Activated T-cell treated with anti-CD3 and anti-CD28 coated beads, Interleukin-2, amount 50 U/mL, for 4 hours (primary cell): ENCODE results near the gene COMMD4. TPM values are rescaled to one million over a fixed set of nuclear protein-coding genes. Genes with fewer than 3 reads are reported as not detected.
"Not testable (repeated sequence)": the region's sequence is repeated elsewhere in the genome, so short reads cannot be mapped to it uniquely, and the experiment has no call there.

Source experiments
- ATAC-seq, 2 donors: fragments of 200-7000 bp; cut with Tn5 transposase; one replicate each; pipeline ENCODE4 v1.10.0; 2021
- DNase-seq: peaks from one replicate; pipeline ENCODE4 v3.0.0-alpha.2; 2020
- H3K27me3 Mint-ChIP-seq: one replicate; pipeline ENCODE4 v1.8.0; 2021; ENCODE audit warnings: low read depth, mixed read lengths
- H3K36me3 Mint-ChIP-seq: one replicate; pipeline ENCODE4 v1.8.0; 2022; ENCODE audit warnings: mixed read lengths; ENCODE audit not compliant: insufficient read depth
- H3K4me1 Mint-ChIP-seq: one replicate; pipeline ENCODE4 v1.8.0; 2021; ENCODE audit warnings: low read depth, mixed read lengths
- H3K4me3 Mint-ChIP-seq: one replicate; pipeline ENCODE4 v1.8.0; 2021; ENCODE audit warnings: mild to moderate bottlenecking, moderate library complexity, mixed read lengths
- H3K9me3 Mint-ChIP-seq: one replicate; pipeline ENCODE4 v1.8.0; 2021; ENCODE audit warnings: mixed read lengths
- total RNA-seq, 3 donors: library from RNA; stranded (reverse); gene quantifications; one replicate each; pipeline ENCODE4 v1.2.1, GENCODE V29; 2021

The COMMD4 gene
- total RNA-seq, 3 donors from 2014 or later: 78.3 to 84.4 (median 79.9) TPM

DNA sequence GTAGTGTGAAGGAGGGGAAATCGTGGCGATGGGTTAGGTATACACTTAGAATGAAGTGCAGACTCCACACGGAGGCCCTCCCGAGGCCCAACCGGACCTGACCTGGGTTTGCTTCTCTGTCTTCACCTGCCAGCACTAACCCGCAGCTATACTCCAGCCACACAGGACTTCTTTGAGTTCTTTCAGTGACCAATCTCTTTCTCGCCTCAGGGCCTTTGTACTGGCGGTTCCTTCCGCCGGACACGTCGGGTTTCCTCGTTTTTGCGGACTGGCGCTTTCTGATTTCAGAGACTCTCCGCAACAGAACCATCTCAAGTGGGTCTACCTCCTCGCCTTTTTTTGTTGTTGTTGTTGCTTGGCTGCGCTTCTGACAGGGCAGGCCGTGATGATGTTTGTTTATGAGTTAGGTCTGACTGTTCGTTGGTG is 10.9 kb downstream of the COMMD4 start, which contains the start of gene NEIL1:
Gene NEIL1 (plus strand): TSS at position 244 of the 426 bp plus-strand sequence. CDS start 1,867 bp downstream, outside the sequence.
- Mint-ChIP-seq H3K4me1 (peaks cover 32% of the 10 kb centered on the region), H3K36me3 (no peaks in the 10 kb centered on the region), H3K9me3 (peaks cover 8% of the 10 kb centered on the region), H3K27me3 (no peaks in the 10 kb centered on the region), H3K4me3 (peak within 1 kb of the TSS; percentile 82)
- ATAC-seq (no peak), DNase-seq (no peak)

DNA sequence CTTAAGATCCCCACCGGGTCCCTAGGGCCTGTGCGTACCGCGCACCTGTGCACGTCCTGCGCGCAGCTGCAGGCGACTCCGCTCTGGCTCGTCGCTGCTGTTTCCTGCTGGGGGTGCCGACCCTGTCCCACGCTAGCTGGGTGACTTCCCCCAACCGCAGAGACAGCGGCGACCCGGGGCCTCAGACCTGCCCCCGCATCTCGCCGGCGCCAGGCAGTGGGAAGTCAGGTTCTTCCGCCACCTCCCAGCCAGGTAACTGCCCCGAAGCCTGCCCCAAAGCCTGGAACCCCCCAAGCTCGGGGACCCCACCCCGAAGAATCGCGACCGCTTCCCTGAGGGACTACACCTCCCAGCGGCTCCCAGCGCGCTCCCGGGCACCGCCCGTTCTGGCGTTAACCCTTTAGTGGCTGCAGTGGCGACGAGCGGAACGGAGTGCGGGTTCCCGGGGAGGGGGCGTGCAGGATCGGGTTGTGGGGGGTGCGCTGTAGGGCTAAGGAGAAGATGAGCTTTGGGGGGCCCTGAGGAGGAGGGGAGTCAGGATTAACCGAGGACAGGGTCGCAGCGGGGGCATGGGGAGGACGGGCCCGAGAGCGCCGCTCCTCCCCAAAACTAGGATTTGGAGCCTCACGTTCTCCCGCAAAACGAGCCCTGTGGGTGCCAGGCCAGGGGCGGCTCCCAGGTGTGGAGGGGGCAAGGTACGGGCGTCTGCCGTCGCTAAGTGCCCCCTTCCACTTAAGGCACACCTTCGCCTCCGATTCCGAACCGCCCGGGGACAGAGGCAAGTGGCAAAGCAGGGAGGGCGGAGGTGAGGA is 11.6 kb downstream of the COMMD4 start:
- H3K4me3 Mint-ChIP-seq: peak overlapping the region; percentile 82
- peak; percentile 72 for ATAC-seq
- no peaks in the 10 kb centered on the region for H3K27me3 Mint-ChIP-seq
- peaks cover 8% of the 10 kb centered on the region for H3K9me3 Mint-ChIP-seq
- H3K36me3 Mint-ChIP-seq: no peaks in the 10 kb centered on the region
- peaks cover 32% of the 10 kb centered on the region for H3K4me1 Mint-ChIP-seq
- DNase-seq: peak; percentile 45

GRCh38 chr15:75348034-75348561 is 12.2 kb downstream of the COMMD4 start:
- Mint-ChIP-seq H3K36me3 (peaks cover under 1% of the 10 kb centered on the region), H3K4me1 (peaks cover 32% of the 10 kb centered on the region), H3K27me3 (no peaks in the 10 kb centered on the region), H3K9me3 (peaks cover 8% of the 10 kb centered on the region), H3K4me3 (peak overlapping the region; percentile 62)
- ATAC-seq: peak; percentile 16 to 42
- DNase-seq: no peak

DNA sequence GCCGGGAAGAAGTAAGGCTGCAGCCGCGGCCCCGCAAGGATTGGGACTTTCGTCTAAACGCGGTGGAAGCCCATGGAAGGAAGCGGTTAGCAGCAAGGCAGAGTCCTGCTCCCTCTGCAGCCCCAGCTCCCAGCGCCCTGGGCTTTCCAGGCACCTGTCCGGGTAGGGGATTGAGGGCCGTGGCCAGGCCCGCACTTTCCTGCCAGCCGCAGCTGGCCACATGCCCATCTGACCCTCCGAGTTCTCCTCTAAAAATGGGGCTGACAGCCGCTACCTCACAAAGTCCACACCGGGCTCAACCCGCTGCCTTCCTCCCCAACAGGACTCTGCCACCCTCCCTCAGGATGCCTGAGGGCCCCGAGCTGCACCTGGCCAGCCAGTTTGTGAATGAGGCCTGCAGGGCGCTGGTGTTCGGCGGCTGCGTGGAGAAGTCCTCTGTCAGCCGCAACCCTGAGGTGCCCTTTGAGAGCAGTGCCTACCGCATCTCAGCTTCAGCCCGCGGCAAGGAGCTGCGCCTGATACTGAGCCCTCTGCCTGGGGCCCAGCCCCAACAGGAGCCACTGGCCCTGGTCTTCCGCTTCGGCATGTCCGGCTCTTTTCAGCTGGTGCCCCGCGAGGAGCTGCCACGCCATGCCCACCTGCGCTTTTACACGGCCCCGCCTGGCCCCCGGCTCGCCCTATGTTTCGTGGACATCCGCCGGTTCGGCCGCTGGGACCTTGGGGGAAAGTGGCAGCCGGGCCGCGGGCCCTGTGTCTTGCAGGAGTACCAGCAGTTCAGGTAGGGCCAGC is 12.9 kb downstream of the COMMD4 start:
- DNase-seq: no peak
- H3K4me1 Mint-ChIP-seq: peaks cover 32% of the 10 kb centered on the region
- H3K4me3 Mint-ChIP-seq: peak overlapping the region; percentile 62

GRCh38 chr15:75349351-75349669 is 13.4 kb downstream of the COMMD4 start:
- not testable (repeated sequence) for H3K36me3 Mint-ChIP-seq, H3K4me3 Mint-ChIP-seq, H3K27me3 Mint-ChIP-seq, ATAC-seq, DNase-seq, H3K9me3 Mint-ChIP-seq
- peaks cover 32% of the 10 kb centered on the region for H3K4me1 Mint-ChIP-seq

More for the DNA sequence above, 12.9 kb downstream of the COMMD4 start:
- H3K27me3 Mint-ChIP-seq: no peaks in the 10 kb centered on the region
- peaks cover 2% of the 10 kb centered on the region for H3K36me3 Mint-ChIP-seq
- peaks cover 8% of the 10 kb centered on the region for H3K9me3 Mint-ChIP-seq
- ATAC-seq: no peak

DNA sequence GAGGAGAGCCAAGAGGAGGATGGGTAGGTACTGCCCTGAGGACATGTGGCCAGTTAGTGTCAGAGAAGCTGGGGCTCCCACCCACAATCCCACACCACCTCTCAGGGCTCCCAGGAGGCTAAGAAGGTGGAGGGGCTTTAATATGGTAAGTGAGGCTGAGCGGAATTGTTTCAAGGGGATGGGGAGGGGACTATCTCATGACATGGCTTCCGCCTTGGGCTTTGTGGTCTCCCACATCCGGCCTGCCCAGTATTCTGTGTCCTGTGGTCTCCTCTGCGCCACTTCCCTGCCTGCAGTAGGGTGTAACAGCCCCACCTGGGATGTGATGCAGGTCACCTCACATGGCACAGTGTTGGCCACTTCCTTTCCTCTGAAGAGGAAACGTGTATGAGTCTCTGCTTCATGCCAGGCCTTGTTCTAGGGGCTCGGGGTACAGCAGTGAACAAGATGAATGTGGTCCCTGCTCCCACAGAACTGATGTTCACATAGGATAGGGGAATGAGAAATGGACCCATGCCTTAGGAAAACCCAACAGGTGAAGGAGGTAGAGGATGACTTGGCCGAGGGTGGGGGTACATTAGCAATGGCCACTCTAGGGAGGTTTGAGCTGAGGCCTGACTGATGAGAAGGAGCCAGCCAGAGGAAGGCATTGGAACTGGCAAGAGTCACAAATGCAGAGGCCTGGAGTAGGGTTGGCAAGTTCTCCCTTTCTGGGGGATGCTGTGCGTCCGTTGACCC is 14.2 kb downstream of the COMMD4 start:
- Mint-ChIP-seq H3K9me3 (peaks cover 8% of the 10 kb centered on the region), H3K4me3 (peak overlapping the region; percentile 49), H3K4me1 (peaks cover 32% of the 10 kb centered on the region), H3K27me3 (no peaks in the 10 kb centered on the region), H3K36me3 (peaks cover 2% of the 10 kb centered on the region)
- DNase-seq: peak; percentile 35
- peak; percentile 44 to 53 for ATAC-seq

- H3K36me3 Mint-ChIP-seq: peaks cover 2% of the 10 kb centered on the region
- H3K27me3 Mint-ChIP-seq: no peaks in the 10 kb centered on the region
- ATAC-seq (no peak), DNase-seq (no peak)
- no peak overlapping the region for H3K4me3 Mint-ChIP-seq
- H3K4me1 Mint-ChIP-seq: peaks cover 32% of the 10 kb centered on the region
- H3K9me3 Mint-ChIP-seq: peaks cover 8% of the 10 kb centered on the region
Observed at GRCh38 chr15:75350601-75351361, 14.9 kb downstream of the COMMD4 start.

DNA sequence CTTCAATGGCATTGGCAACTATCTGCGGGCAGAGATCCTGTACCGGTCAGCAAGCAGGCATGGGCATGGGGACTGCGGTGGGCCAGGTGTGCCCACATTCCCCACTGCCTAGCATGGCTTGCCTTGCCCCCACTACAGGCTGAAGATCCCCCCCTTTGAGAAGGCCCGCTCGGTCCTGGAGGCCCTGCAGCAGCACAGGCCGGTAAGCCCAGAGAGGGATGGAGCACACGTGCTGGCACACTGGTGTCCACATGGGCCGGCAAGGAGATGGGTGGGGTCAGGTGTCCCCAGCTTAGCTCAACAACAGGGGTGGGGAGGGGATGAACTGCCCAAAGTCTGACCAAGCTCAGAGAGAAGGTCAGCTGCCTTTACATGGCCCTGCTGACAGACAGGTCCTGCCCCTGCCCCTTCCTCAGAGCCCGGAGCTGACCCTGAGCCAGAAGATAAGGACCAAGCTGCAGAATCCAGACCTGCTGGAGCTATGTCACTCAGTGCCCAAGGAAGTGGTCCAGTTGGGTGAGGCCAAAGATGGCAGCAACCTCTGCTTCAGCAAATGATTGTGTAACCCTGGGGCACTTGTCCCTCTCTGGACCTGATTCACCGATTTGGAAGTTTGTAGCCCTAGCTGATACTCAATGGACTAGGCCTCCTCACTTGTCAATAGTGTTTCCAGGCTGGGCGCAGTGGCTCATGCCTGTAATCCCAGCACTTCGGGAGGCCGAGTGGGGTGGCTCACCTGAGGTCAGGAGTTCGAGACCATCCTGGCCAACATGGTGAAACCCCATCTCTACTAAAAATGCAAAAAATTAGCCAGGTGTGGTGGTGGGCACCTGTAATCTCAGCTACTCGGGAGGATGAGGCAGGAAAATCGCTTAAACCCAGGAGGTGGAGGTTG is 16.6 kb downstream of the COMMD4 start:
- H3K4me3 Mint-ChIP-seq: no peak overlapping the region
- ATAC-seq: no peak
- peaks cover 25% of the 10 kb centered on the region for H3K4me1 Mint-ChIP-seq
- DNase-seq: no peak
- peaks cover 2% of the 10 kb centered on the region for H3K36me3 Mint-ChIP-seq
- H3K27me3 Mint-ChIP-seq: no peaks in the 10 kb centered on the region
- H3K9me3 Mint-ChIP-seq: peaks cover 8% of the 10 kb centered on the region

DNA sequence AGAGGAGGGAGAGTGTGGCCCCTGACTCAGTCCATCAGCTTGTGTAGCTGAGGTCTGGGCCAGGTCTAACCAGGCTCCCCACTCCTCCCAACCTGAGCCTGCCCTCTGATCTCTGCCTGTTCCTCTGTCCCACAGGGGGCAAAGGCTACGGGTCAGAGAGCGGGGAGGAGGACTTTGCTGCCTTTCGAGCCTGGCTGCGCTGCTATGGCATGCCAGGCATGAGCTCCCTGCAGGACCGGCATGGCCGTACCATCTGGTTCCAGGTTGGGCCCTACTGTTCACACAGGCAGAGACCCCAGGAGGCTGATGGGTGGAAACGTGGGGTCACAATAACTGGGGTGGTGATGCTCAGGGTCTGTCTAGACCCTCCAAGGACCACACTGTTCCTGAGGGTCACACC is 17.7 kb downstream of the COMMD4 start:
- DNase-seq (no peak), ATAC-seq (no peak)
- H3K9me3 Mint-ChIP-seq: peaks cover 8% of the 10 kb centered on the region
- no peaks in the 10 kb centered on the region for H3K27me3 Mint-ChIP-seq
- peaks cover 4% of the 10 kb centered on the region for H3K36me3 Mint-ChIP-seq
- no peak overlapping the region for H3K4me3 Mint-ChIP-seq
- peaks cover 24% of the 10 kb centered on the region for H3K4me1 Mint-ChIP-seq

- Mint-ChIP-seq H3K4me3 (no peak overlapping the region), H3K9me3 (peaks cover 8% of the 10 kb centered on the region), H3K36me3 (peaks cover 6% of the 10 kb centered on the region), H3K27me3 (no peaks in the 10 kb centered on the region), H3K4me1 (peaks cover 16% of the 10 kb centered on the region)
- DNase-seq (no peak), ATAC-seq (no peak)
Observed at GRCh38 chr15:75354454-75354853, 18.6 kb downstream of the COMMD4 start.

DNA sequence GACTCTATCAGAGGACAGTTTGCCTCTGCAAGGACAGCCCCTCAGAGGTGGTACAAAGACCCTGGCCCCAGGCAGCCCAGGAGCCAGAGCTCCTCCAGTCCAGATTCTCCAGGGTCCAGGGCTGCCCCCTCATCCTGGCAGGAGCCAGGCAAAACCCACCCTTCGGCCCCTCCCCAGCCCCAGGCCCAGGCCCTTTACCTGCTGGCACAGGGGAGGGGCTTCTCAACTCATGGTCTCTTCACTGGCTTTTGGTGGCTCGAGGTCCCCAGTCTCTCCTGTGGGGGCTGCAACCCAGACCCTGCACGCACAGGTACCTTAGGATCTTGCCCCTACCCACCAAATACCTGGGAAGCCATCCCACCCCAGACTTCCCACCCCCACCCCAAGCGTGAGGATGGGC is 19.5 kb downstream of the COMMD4 start:
- Mint-ChIP-seq H3K27me3 (no peaks in the 10 kb centered on the region), H3K36me3 (peaks cover 10% of the 10 kb centered on the region), H3K4me3 (no peak overlapping the region), H3K4me1 (peaks cover 7% of the 10 kb centered on the region), H3K9me3 (peaks cover under 1% of the 10 kb centered on the region)
- ATAC-seq: no peak
- no peak for DNase-seq

- peaks cover under 1% of the 10 kb centered on the region for H3K4me1 Mint-ChIP-seq
- peaks cover 12% of the 10 kb centered on the region for H3K36me3 Mint-ChIP-seq
- no peaks in the 10 kb centered on the region for H3K9me3 Mint-ChIP-seq
- ATAC-seq (no peak), DNase-seq (no peak)
- no peak overlapping the region for H3K4me3 Mint-ChIP-seq
- H3K27me3 Mint-ChIP-seq: no peaks in the 10 kb centered on the region
Observed at GRCh38 chr15:75356006-75356405, 20.1 kb downstream of the COMMD4 start.

- no peaks in the 10 kb centered on the region for H3K9me3 Mint-ChIP-seq
- H3K36me3 Mint-ChIP-seq: peaks cover 12% of the 10 kb centered on the region
- ATAC-seq: no peak
- H3K27me3 Mint-ChIP-seq: no peaks in the 10 kb centered on the region
- H3K4me3 Mint-ChIP-seq: no peak overlapping the region
- H3K4me1 Mint-ChIP-seq: no peaks in the 10 kb centered on the region
- DNase-seq: no peak
Observed at GRCh38 chr15:75356517-75356916, 20.7 kb downstream of the COMMD4 start.
